COLO668 (cell line): Measurements from ENCODE around the gene TMEM258.

ENCODE experiments used
- DNase-seq: peaks from one replicate; lab custom pipeline; 2025; ENCODE audit not compliant: unreplicated experiment; lab: John Stamatoyannopoulos, UW

The TMEM258 gene

DNA sequence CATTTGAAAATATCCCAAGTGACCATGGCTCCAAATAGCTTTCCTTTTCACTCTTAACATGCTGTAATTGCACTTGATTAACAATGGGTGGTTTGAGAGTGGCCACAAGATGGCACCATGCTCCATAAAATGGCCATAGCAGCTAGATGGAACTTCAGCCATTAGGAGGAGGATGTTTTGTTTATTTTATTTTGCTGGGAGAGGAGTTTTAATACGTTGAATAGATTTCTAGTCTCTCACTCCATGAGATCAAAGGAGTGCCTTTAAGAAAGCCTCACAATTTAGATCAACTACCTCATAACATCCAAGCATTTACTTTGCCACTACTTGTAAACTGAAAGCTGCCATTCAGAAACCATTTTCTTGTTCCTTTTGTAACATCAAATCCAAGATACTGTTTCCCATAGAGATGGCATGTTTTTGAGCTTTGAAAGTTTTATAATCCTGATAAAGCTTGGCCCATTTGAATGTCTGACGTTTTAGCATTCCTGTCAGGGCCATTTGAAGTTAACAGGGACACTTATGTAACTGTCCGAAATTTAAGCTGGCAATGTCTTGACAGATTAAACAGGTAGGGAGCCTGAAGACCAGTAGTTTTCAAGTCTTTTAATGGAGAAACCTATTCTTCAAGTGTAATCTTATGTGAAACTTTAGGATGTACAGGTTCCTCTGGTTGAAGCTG lies 5.0 kb upstream of the TMEM258 start:
- peak; percentile 57 for DNase-seq

DNA sequence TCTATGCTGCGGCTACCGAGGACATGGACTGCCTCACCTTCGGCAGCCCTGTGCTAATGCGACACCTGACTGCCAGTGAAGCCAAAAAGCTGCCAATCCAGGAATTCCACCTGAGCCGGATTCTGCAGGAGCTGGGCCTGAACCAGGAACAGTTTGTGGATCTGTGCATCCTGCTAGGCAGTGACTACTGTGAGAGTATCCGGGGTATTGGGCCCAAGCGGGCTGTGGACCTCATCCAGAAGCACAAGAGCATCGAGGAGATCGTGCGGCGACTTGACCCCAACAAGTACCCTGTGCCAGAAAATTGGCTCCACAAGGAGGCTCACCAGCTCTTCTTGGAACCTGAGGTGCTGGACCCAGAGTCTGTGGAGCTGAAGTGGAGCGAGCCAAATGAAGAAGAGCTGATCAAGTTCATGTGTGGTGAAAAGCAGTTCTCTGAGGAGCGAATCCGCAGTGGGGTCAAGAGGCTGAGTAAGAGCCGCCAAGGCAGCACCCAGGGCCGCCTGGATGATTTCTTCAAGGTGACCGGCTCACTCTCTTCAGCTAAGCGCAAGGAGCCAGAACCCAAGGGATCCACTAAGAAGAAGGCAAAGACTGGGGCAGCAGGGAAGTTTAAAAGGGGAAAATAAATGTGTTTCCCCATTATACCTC lies 3.6 kb upstream of the TMEM258 start:
- DNase-seq, result no peak

DNA sequence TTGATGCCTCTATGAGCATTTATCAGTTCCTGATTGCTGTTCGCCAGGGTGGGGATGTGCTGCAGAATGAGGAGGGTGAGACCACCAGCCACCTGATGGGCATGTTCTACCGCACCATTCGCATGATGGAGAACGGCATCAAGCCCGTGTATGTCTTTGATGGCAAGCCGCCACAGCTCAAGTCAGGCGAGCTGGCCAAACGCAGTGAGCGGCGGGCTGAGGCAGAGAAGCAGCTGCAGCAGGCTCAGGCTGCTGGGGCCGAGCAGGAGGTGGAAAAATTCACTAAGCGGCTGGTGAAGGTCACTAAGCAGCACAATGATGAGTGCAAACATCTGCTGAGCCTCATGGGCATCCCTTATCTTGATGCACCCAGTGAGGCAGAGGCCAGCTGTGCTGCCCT lies 3.1 kb upstream of the TMEM258 start:
- no peak for DNase-seq

DNA sequence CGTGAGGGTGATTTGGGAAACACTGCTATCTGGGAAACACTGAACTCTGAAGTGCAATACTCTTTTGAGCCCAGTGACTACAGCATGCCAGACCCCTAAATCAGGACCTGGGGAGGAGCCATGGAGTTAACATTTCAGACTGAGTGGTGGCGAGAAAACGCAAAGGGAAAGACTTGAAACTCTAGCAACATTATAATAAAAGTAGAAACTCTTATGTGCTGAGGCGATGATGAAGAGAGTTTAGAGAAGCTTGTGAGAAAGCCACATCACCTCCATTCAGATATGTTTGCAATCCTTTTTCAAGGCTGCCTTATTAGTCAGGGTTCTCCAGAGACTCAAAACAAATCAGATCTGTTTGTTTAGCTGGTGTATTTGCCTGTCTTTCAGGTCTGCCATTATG lies 2.2 kb upstream of the TMEM258 start:
- no peak for DNase-seq

DNA sequence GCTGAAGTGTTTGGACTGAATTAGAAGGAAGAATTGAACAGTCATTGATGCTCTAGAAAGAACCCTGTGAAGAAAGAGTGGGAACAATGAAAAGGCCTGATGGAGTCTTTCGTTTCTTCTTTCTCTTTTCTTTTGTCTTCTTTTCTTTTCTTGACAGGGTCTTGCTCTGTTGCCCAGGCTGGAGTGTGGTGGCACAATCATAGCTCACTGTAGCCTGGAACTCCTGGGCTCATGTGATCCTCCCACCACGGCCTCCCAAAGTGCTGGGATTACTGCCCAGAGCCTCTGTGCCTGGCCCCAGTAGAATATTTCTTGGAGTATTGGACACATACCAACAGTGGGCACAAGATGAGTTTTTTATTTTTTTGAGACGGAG lies 1.4 kb upstream of the TMEM258 start:
- no peak for DNase-seq

DNA sequence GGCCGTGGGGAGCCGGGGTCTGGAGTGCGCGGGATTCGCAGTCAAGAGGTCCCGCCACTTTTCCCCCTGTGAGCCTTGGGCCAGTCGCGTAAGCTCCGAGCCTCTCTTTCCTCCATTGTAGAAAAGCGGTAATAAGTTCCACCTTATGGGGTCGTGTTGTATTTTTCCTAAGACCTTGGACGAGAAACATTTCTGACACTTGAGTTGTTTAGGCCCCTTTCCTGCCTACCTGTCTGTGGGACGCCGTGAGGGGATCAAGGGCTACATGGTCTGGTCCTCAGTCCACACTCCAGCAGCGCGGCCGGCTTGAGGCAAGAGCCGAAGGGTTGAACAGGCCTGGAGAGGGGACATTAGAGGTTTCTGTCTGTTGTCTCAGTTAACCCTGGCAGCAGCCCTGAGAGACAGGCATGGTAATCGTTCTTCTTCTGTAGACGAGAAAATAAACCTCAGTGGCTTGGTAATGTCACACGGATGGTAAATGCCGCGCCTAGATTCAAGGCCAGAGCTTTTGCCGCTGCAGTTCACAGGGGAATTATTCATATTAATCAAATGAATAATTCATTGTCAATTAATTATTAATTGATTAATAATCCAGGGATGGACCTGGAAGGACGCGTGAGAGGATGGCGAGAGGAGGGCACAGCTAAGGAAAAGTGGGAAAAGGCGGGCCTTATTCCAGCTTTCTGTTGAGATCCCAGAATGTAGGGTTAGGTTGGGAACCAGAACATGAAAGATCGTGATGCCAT lies 857 bp upstream of the TMEM258 start:
- DNase-seq, result peak; percentile 48

DNA sequence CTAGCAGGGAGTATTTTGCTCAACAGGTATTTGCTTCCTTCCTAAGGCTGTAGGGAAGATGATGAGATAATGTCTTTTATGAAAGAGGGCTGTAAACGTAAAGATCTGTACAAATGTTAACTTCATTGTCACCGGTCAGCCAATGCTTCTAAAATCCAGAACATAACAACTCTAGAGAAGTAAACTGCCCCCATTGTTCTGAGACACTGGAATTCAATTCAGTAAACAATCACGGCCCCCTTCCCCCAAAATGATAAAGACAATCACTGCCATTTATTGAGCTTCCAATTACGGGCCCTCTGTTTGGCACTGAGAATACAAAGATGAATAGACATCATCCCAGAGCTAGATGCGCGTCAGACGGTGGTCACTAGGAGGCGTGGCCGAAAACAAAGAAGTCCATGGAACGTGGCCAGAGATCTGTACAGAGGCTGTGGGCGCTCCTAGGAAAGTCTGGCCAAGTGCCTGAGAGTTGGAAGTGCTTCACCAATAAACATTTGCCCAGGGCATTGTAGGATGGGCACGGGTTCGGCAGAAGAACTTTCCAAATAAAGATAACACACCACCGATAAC lies 576 bp downstream of the TMEM258 start:
- DNase-seq, result peak; percentile 62

DNA sequence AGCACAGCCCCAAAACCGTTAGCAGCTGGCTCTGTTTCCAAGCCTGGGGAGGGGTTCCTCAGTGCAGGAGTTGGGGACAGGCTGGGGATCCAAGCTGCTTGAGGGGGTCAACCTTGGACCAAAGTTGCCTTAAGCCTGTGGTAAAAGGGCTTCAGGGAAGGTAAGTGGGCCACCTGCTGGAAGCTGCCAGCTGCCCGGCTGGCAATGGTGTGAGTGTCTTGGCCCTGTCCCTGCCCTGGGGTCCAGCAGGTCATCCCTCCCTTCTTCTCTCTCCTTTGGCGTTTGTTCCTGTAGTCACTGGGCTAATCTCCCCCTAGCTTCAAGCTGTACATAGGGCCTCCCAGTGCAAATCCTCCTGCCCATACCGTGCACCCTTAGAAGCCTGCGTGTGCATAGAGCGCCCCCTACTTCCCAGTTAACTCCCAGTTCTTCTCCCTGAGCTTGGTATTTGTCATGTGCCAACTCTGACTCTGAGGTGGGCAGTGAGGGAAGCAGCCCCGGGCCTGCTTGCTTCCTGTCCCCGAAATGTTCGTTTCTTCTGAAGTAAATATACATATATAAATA lies 4.4 kb downstream of the TMEM258 start:
- peak; percentile 18 for DNase-seq

DNA sequence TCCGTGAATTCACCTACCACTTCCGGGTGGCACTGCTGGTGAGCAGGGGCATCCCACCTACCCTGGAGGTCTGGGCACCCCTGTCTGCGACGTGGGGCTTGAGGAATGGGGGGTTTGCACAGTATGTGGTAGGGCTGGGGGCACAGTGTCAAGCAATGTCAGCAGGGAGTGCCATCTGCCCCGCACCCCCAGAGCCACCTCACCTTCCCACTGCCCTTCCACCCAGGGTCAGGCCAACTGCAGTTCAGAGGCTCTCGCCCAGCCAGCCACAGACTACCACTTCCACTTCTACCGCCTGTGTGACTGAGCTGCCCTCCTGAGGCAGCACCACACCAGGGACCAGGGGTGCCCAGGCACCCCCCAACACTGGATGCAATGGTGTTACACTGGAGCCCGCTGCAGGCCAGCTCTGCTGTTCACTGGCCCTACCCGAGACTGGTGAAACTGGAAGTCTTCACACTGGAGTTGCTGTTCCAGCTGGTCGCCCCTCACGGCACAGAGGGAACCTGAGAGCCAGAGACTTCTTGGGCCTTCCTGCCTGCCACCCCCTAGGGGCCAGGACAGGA lies 6.5 kb downstream of the TMEM258 start:
- DNase-seq, result no peak

DNA sequence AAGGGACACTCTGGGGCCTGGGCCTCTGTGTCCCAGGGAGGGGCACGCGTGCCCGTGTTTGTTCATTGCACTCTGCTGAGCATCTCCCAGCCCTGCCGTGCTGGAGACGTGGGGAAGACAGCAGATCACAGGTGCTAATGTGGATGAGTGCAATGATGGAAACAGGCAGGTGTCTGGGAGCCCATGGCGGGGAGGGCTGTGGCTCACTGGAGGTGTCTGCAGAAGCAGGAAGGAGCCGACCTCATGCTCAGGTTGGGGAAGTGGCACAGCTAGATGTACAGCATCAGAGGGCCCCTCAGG lies 7.9 kb downstream of the TMEM258 start:
- DNase-seq, result no peak

DNA sequence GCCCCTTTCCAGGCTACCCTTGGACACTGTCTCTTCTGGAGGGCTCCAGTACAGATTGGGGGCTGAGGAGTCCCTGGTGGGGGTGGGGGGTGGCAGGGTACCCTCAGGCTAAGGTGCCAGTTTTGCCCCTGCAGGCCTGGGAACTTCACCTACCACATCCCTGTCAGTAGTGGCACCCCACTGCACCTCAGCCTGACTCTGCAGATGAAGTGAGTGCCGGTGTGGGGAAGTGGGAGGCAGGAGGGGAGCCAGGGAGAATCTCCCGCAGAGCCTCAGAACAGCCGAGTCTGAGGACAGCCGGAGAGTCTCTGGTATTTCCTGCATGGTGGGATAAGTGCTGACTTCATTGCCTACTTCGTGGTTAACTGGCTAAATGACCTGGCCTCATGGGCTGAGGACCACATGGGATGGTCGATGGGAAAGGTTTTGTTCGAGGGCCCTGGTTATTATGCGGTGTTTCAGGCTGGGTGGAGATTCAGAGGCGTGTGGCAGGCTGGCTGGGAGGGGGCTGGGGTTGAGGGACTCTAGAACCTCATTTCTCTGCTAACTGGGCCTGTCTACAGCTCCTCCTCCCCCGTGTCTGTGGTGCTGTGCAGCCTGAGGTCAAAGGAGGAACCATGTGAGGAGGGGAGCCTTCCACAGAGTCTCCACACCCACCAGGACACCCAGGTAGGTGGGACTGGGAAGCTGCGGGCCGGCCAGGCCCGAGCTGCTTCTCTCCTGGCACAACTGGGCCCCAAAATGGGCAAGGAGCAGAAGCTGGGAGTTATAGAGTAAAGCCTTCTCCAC lies 8.5 kb downstream of the TMEM258 start:
- no peak for DNase-seq

DNA sequence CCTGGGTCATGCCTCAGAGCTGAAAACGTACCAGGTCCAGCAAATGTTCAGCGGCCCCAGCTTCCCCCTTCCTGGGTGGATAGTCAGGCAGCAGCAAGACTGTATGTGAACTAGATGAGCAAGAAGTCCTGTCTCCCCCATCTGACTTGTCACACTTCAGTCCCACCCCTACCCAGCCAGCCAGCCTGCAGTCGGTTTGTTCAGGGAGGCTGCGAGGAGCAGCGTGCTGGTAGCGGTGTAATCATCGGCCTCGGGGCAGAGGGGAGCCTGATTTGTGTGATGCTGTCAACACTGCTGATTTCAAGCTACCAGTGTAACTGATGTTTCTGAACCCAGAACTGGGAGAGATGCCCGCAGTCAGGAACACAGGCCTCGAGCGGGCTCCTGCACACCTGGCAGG lies 9.6 kb downstream of the TMEM258 start:
- DNase-seq, result no peak

DNA sequence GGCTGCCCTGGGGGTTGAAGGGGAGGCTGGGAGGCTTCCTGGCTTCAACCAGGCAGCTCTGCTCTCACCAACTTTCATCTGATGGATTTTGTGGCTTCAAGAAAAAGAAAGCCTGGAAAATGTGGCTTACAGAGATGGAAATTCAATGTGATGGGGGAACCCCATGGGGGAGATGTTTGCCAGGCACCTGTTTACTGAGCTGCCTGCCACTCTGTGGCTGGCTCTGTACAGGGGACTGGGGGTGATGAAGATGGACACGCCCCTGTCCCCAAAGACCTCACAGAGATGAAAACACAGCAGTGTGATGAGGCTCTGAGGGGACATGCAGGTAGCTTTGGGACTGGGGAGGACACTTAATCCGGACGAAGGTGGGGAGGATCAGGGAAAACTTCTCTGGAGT lies 10.1 kb downstream of the TMEM258 start:
- DNase-seq, result no peak

DNA sequence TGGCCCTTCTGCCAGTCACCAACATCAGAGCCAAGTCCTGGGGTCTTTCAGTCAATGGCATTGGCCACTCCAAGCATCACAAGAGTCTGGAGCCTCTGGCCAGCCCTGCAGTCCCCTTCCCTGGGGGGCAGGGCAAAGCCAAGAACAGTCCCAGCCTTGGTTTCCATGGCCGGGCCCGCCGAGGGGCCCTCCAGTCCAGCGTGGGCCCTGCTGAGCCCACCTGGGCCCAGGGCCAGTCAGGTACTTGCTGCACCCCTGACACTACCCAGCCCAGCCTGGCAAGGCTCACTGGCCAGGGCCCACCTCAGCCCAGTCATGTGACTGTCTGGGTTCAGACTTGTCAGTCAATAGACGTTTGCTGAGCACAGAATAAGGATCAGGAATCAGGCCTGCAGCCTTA lies 10.8 kb downstream of the TMEM258 start:
- DNase-seq, result no peak

DNA sequence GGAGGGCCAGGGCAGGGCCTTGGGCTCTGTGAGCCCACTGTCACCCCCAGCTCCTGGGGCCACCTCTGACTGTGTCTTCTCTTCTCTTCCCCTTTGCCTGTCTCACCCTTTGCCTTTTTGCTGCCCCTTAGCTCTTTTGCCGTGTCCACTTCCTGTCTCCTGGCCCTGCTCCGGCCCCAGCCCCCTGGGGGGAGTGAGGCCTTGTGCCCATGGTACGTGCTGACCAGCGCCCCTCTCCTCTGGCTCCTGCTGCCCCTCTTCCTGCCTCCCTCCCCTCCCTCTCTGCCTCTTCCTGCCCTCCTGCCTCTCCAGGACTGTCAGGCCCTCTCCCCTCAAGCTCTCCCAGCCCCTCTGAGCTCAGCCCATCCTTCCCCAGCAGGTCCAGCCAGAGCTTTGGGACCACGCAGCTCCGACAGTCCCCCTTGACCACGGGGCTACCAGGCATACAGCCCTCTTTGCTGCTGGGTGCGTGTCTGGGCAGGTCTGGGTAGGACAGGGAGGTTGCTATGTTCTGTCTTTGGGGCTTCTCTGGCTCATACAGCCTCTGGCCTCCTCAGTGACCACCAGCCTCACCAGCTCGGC lies 11.7 kb downstream of the TMEM258 start:
- DNase-seq, result no peak

DNA sequence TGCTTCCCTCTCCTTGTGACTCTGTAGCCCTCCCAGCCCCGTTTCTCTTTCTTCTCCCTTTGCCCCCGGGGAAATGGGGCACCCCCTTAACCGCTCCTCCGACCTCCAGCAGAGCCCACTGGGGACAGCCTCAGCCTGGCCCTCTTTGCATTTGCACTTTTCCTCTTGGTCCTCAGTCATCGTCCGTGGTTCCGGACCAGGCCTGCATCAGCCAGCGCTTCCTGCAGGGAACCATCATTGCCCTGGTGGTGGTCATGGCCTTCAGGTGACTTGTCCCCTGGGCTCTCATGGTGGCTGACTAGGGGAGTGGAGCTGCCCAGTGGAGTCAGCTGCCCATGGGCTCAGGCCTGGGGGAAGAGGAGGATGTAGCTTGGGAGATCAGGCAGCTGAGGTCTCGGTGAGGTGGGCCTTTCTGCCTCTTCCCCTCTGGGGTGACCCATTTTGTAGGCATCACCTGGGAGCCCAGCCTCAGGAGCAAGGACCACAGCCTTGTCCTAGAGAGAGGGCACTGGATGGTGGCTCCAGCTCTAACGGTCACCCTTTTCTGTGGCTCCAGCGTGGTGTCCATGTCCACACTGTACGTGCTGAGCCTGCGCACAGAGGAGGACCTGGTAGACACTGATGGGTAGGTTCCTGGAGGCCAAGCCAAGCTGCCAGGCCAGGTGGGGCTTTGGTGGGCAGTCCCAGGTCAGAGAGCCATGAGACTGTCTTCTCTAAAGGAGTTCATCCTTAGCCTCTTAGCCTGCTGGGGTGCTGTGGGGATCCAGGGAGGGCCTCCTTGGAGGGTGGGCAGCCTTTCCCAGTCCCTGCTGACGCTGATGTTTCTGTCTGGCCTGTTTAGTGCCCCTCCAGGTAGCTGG lies 12.5 kb downstream of the TMEM258 start:
- DNase-seq, result no peak

DNA sequence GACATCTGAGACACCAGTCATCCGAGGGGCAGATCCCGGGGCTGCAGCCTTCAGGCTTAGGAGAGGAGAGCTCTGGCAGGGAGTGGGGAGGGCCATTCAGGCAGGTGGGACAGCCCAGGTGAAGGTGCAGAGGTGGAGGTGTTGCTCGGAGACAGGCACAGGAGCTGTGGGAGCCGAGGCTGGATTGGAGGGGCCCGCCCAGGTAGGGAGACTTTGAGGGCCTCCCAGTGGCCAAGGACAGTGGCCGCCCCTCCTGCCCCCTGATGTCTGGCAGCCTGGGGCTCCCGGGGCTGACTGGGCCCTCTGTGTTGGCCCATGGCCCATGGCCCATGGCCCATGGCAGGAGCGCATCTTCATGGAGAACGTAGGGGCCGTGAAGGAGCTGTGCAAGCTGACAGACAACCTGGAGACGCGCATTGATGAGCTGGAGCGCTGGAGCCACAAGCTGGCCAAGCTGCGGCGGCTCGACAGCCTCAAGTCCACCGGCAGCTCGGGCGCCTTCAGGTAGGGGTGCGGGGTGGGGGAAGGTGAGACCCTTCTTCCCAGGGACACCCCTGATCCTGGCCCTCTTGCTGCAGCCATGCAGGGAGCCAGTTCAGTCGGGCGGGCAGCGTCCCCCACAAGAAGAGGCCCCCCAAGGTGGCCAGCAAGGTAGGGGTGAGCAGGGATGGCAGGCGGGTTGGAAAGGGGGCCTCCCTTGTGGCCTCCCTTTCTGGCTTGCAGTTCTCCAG lies 13.3 kb downstream of the TMEM258 start:
- no peak for DNase-seq

DNA sequence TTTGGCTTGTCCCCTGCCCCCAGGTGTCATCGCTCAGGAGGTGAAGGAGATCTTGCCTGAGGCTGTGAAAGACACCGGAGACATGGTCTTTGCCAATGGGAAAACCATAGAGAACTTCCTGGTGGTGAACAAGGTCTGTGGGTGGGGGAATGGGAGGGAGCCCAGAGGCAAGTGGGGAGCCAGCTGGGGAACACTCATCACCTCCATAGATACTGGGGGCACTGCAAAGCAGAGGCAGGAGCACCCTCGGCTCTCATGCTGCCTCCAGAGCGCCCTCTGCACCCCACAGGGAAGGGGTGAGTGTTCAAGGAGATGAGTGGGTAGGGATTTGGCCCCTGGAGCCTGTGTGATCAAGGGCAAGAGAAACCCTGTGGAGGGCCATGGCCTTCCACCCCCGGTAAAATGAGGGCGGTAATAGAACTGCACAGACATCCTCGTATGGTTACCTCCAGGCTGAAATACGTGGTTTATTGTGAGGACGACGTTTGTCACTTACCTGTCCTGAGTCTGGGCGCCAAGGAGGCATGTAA lies 14.0 kb downstream of the TMEM258 start:
- no peak for DNase-seq
